ENCODE measurements around the gene DGAT2. TPM values are rescaled to one million over a fixed set of nuclear protein-coding genes. Genes with fewer than 3 reads are reported as not detected.

DGAT2 gene
- total RNA-seq, 2 experiments from 2014 or later: 0.19 to 0.25 TPM

DNA sequence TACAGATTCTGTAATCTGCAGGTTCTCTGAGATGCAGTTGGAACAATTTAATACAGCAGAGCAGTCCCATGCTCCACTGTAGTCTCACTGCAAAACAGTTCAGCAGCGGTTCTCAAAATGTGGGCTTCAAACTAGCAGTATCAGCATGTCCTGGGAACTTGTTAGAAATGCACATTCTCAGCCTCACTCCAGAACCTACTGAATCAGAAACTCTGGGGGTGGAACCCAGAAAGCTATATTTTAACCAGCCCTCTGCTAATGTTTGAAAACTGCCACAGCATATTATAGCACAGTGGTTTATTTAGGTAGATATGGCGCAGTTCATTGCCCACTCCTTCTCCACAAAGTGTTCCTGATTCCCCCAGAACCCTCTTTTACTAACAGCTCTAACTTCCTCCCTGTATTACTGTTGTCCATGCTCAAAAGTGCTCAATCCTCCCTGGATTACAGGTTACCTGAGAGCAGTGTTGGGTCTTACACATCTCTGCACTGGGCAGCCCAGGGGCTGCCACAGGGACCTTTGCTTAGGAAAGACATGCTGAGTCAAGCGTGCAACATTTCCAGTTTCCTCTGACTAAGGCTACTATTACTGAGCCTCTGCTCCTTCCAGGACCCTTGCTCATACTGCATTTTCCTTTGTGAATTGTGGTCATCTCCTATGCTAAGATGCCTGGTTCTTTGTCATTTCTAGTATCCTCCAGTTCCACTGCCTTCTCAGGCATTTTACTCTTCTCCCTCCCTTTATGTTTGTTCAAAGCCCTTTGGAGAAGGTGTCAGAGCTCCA, 7.7 kb upstream of the DGAT2 start:
- H3K36me3 Mint-ChIP-seq (ENCODE audit: low read depth): no peaks in the 10 kb centered on the region
- ChIA-PET CTCF (no interaction called here), POLR2A (interaction anchor here (0.6 kb wide), 1 partner anchor 431 kb away, joined by 3 read pairs; no protein-coding TSS in a partner anchor)
- H3K4me3 Mint-ChIP-seq: no peak overlapping the region
- DNase-seq (no peak), ATAC-seq (ENCODE audit: poor library complexity) (no peak)
- Histone ChIP-seq H3K27ac (ENCODE audit: low read depth in 1 of 2, low read length in 2 of 2) (no peak overlapping the region), H3K36me3 (ENCODE audit: insufficient read depth, low read length) (no peaks in the 10 kb centered on the region), H3K4me3 (ENCODE audit: low read length) (no peak overlapping the region), H3K4me1 (ENCODE audit: insufficient read depth, low read length) (no peaks in the 10 kb centered on the region), H3K9me3 (ENCODE audit: control insufficient read depth in 1 of 2, insufficient read depth in 1 of 2, low read length in 2 of 2) (no peaks in the 10 kb centered on the region), H3K27me3 (ENCODE audit: control insufficient read depth in 1 of 2, insufficient read depth in 2 of 2, low read length in 2 of 2) (no peaks in the 10 kb centered on the region)
- no peaks in the 10 kb centered on the region for H3K9me3 Mint-ChIP-seq
- intact Hi-C loops (cut with DNase I, micrococcal nuclease): no loop called here
- H3K4me1 Mint-ChIP-seq (ENCODE audit: low read depth): no peaks in the 10 kb centered on the region
- no peaks in the 10 kb centered on the region for H3K27me3 Mint-ChIP-seq
- TF ChIP-seq, protein P1, sequence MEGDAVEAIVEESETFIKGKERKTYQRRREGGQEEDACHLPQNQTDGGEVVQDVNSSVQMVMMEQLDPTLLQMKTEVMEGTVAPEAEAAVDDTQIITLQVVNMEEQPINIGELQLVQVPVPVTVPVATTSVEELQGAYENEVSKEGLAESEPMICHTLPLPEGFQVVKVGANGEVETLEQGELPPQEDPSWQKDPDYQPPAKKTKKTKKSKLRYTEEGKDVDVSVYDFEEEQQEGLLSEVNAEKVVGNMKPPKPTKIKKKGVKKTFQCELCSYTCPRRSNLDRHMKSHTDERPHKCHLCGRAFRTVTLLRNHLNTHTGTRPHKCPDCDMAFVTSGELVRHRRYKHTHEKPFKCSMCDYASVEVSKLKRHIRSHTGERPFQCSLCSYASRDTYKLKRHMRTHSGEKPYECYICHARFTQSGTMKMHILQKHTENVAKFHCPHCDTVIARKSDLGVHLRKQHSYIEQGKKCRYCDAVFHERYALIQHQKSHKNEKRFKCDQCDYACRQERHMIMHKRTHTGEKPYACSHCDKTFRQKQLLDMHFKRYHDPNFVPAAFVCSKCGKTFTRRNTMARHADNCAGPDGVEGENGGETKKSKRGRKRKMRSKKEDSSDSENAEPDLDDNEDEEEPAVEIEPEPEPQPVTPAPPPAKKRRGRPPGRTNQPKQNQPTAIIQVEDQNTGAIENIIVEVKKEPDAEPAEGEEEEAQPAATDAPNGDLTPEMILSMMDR (IDR thresholded peaks at IDR 0.05): no peak
- H3K27ac Mint-ChIP-seq: no peak overlapping the region

DNA sequence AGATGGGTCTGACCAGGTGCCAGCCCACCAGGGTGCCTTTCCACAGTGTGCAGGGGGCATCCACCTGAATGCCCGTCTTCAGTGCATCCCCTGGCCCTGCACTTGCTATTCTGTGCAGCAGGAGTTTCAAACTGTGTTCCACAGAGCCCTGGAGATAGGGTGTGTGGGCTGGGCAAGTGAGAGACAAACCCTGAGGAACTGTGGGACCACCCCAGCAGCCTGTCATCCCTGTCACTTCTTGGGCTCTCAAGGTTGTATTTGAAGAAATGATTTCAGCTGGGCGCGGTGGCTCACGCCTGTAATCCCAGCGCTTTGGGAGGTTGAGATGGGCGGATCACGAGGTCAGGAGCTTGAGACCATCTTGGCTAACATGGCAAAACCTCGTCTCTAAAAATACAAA, 6.4 kb upstream of the DGAT2 start:
- DNase-seq (no peak), ATAC-seq (ENCODE audit: poor library complexity) (no peak)
- Histone ChIP-seq H3K27ac (ENCODE audit: low read depth in 1 of 2, low read length in 2 of 2) (no peak overlapping the region), H3K4me3 (ENCODE audit: low read length) (no peak overlapping the region), H3K27me3 (ENCODE audit: control insufficient read depth in 1 of 2, insufficient read depth in 2 of 2, low read length in 2 of 2) (no peaks in the 10 kb centered on the region), H3K4me1 (ENCODE audit: insufficient read depth, low read length) (no peaks in the 10 kb centered on the region), H3K36me3 (ENCODE audit: insufficient read depth, low read length) (no peaks in the 10 kb centered on the region), H3K9me3 (ENCODE audit: control insufficient read depth in 1 of 2, insufficient read depth in 1 of 2, low read length in 2 of 2) (no peaks in the 10 kb centered on the region)
- POLR2A ChIA-PET: no interaction called here
- Mint-ChIP-seq H3K4me1 (ENCODE audit: low read depth) (peaks cover 1% of the 10 kb centered on the region), H3K27ac (no peak overlapping the region), H3K9me3 (no peaks in the 10 kb centered on the region), H3K4me3 (no peak overlapping the region), H3K27me3 (peaks cover 6% of the 10 kb centered on the region), H3K36me3 (ENCODE audit: low read depth) (no peaks in the 10 kb centered on the region)
- intact Hi-C loops (cut with DNase I, micrococcal nuclease): no loop called here
- CTCF ChIA-PET: no interaction called here
- TF ChIP-seq, protein P1 (IDR thresholded peaks at IDR 0.05): no peak

DNA sequence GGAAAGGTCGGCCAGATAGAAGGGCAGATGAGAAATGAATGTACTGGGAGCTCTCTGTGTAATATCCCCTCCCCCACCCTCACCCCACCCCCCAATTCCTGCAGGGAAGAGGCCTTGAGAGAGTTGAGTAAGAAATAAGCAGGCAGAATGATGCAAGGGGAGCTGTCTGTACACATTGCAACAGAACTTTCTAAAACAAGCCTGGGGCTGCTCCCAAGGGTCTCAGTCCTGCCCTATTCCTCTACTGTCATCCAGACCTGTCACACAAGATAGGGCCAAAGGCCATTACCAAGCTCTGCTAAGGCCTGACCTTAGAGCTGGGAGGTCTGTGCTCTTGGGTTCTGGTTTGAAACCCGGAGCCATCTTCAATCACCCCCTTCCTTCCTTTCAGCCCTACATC, 5.7 kb upstream of the DGAT2 start:
- Histone ChIP-seq H3K9me3 (ENCODE audit: control insufficient read depth in 1 of 2, insufficient read depth in 1 of 2, low read length in 2 of 2) (no peaks in the 10 kb centered on the region), H3K27ac (ENCODE audit: low read depth in 1 of 2, low read length in 2 of 2) (no peak overlapping the region), H3K36me3 (ENCODE audit: insufficient read depth, low read length) (no peaks in the 10 kb centered on the region), H3K4me3 (ENCODE audit: low read length) (no peak overlapping the region), H3K4me1 (ENCODE audit: insufficient read depth, low read length) (peaks cover 7% of the 10 kb centered on the region), H3K27me3 (ENCODE audit: control insufficient read depth in 1 of 2, insufficient read depth in 2 of 2, low read length in 2 of 2) (peaks cover 0 to under 1% of the 10 kb centered on the region in 2 experiments)
- ChIA-PET POLR2A (no interaction called here), CTCF (no interaction called here)
- no peak for ATAC-seq (ENCODE audit: poor library complexity)
- Mint-ChIP-seq H3K9me3 (no peaks in the 10 kb centered on the region), H3K4me3 (no peak overlapping the region), H3K27ac (no peak overlapping the region), H3K36me3 (ENCODE audit: low read depth) (no peaks in the 10 kb centered on the region), H3K4me1 (ENCODE audit: low read depth) (peaks cover 9% of the 10 kb centered on the region), H3K27me3 (peaks cover 13% of the 10 kb centered on the region)
- DNase-seq: no peak
- TF ChIP-seq, protein P1 (IDR thresholded peaks at IDR 0.05): no peak
- intact Hi-C loops (cut with DNase I, micrococcal nuclease): no loop called here
